Ectodermal cell (in vitro differentiated cells): ENCODE measurements around the gene SWSAP1.
A peak's percentile ranks its signal among the peaks of the same experiment; 100 is the strongest.

ENCODE experiments used
- H3K27ac ChIP-seq: 2 replicates; pipeline ENCODE4 v1.7.0; 2013; ENCODE audit warnings: mild to moderate bottlenecking, low read depth, low read length; ENCODE audit not compliant: insufficient read depth, poor library complexity, severe bottlenecking
- H3K27me3 ChIP-seq: 2 replicates; pipeline ENCODE4 v1.7.0; 2013; ENCODE audit warnings: mild to moderate bottlenecking, low read length; ENCODE audit not compliant: insufficient read depth, control insufficient read depth, poor library complexity, severe bottlenecking
- H3K36me3 ChIP-seq: one replicate; pipeline ENCODE4 v1.7.0; 2013; ENCODE audit warnings: low read length; ENCODE audit not compliant: control insufficient read depth, insufficient read depth
- H3K4me1 ChIP-seq: one replicate; pipeline ENCODE4 v1.7.0; 2013; ENCODE audit warnings: low read length; ENCODE audit not compliant: control insufficient read depth, insufficient read depth
- H3K4me3 ChIP-seq: 2 replicates; pipeline ENCODE4 v1.7.0; 2013; ENCODE audit warnings: low read depth, low read length, control low read depth; ENCODE audit not compliant: insufficient read depth
- H3K9me3 ChIP-seq: 2 replicates; pipeline ENCODE4 v1.7.0; 2013; ENCODE audit warnings: mild to moderate bottlenecking, low read length, moderate library complexity; ENCODE audit not compliant: control insufficient read depth
- WGBS, 2 experiments: methylation state at CpG; one replicate each; pipeline ENCODE4 v1.1.7; 2013; ENCODE audit warnings: missing lambda C conversion rate in 2 of 2; 5-methylcytosine and 5-hydroxymethylcytosine counted together

Gene SWSAP1

GRCh38 chr19:11414544-11414943 lies 40.1 kb downstream of the SWSAP1 start:
- Histone ChIP-seq H3K36me3 (no peaks in the 10 kb centered on the region), H3K9me3 (no peaks in the 10 kb centered on the region), H3K27ac (no peak overlapping the region), H3K27me3 (peaks cover 33% of the 10 kb centered on the region), H3K4me1 (peaks cover 6% of the 10 kb centered on the region), H3K4me3 (no peak overlapping the region)
- 91 to 92% methylated on average over 2 of the region's 2 CpGs for WGBS, 2 experiments

DNA sequence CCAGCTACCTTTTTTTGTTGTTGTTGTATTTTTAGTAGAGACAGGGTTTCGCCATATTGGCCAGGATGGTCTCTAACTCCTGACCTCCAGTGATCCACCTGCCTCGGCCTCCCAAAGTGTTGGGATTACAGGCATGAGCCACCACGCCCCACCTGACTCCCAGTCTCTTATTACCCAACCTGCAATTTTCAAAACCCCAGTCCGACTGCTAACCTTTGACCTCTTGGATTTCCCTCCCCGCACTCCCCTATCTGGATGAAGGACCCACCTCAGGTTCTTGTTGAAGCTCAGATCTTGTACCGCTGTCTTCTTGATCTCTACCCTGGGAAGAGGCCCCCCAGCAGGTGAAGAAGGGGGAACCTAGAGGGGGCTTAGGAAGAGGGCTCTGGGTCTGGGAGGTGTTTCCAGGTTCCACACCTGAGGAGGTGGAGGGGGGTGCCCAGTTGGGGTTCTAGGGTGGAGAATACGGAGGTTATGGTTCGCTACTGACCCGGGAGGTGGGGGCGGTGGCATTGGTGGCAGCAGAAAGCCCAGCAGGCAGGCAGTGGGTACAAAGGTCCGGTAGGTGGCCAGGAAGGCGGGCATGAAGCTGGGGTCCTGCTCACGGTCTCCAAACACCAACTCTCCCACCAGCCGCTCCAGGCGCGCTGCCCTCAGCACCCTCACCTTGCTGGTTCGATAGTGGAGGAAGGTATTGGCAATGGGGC lies 42.0 kb downstream of the SWSAP1 start:
- Histone ChIP-seq H3K4me1 (peaks cover 16% of the 10 kb centered on the region), H3K27me3 (peaks cover 53% of the 10 kb centered on the region), H3K36me3 (no peaks in the 10 kb centered on the region), H3K9me3 (no peaks in the 10 kb centered on the region), H3K27ac (no peak overlapping the region), H3K4me3 (no peak overlapping the region)
- 92 to 95% methylated on average over 17 of the region's 17 CpGs for WGBS, 2 experiments

- no peaks in the 10 kb centered on the region for H3K9me3 ChIP-seq
- 3 to 4% methylated on average over 12 of the region's 16 CpGs for WGBS, 2 experiments
- peaks cover 69% of the 10 kb centered on the region for H3K27me3 ChIP-seq
- no peak overlapping the region for H3K27ac ChIP-seq
- peaks cover 17% of the 10 kb centered on the region for H3K4me1 ChIP-seq
- H3K36me3 ChIP-seq = no peaks in the 10 kb centered on the region
- peak overlapping the region; percentile 26 for H3K4me3 ChIP-seq
These were observed 43.7 kb downstream of the SWSAP1 start for GRCh38 chr19:11418094-11418548.

- Histone ChIP-seq H3K36me3 (no peaks in the 10 kb centered on the region), H3K9me3 (no peaks in the 10 kb centered on the region), H3K4me1 (peaks cover 17% of the 10 kb centered on the region), H3K27me3 (peaks cover 76% of the 10 kb centered on the region), H3K4me3 (peak within 1 kb of the TSS; percentile 26), H3K27ac (no peak within 1 kb of the TSS)
- WGBS, 2 experiments = 1% methylated on average over 72 of the region's 72 CpGs
These were observed 44.4 kb downstream of the SWSAP1 start, which contains the start of gene RGL3 for GRCh38 chr19:11418549-11419506. TSS of gene RGL3 (minus strand) at chr19:11419314. CDS start at chr19:11419278, 36 bp downstream.

DNA sequence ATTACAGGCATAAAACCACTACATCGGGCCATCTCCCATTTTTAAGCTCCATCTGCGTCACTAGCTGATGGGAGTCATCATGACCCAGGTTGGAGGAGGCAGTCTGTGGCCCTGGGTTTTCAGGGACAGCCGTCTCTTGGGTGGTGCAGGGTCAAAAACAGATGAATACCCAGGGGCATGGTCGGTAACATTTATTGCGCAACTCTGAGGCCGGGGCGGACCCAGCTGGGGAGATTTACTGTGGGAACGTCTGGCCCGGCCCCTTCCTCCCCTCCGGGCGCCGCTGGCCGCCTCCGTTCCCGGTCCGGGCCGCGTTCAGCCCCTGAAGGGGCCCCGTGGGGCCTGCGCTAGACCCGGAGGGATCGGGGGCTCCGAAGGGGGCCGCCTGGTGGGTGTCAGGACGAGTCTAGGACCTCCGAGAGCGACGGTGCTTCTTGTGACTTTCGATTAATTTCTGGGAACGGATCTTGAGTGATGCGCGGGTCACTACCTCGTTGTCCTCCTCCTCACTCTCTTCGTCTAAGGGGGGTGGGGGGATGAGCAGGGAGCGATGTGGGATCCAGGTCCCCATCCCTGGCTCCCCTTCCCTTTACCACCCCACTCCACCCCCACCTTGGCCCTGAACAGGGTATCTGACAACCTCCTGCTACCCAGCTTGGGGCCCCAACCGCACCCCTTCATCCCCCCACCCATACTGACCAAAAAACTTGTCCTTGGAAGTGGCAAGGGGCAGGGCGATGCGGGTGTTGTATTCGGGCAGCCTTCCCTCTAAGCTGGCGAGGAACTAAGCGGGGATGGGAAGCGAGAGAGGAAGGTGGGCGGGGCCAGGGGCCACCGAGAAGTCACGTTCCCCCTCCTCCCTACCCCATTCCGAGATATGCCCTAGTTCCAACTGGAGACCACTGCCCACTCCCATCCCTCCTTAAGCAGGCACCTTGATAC lies 46.2 kb downstream of the SWSAP1 start:
- H3K4me3 ChIP-seq = peak overlapping the region; percentile 20
- 4 to 5% methylated on average over 45 to 46 of the region's 46 CpGs for WGBS, 2 experiments

DNA sequence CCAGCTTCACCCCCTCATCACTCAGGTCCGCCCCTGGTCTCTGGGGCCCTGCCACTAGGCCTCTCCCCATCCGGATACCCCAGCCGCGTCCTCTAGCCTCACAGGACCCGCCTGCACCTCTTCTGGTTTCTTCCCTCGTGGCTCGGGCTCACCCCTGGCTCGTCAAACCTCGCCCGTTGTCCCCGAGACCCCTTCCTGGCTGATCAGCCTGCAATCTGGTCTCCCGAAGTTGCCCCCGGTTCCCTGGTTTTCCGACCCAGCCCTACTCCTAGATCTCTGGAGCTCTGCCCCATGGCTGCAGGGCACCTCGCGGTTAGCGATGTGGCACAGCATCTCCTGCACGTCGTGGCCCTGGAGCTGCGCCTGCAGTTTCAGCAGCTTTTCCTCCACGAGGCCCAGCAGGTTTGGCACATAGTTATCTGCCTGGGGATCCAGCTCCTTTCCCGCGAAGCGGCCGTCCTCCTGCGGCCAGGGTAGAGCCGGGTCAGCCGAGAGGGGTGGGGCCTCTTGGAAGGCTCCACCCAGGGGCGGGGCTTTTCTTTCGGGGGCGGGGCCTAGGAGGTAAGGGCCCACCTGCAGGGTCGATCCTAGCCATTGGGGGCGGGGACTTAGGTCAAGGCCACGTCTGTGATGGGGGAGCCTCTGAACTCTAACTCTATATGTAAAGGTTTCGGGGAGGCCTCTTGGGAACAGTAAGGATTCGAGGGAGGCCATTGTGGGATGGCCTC lies 47.1 kb downstream of the SWSAP1 start:
- Histone ChIP-seq H3K4me3 (peak overlapping the region; percentile 20), H3K9me3 (no peaks in the 10 kb centered on the region), H3K27me3 (peaks cover 77% of the 10 kb centered on the region), H3K27ac (no peak overlapping the region), H3K36me3 (no peaks in the 10 kb centered on the region), H3K4me1 (peaks cover 17% of the 10 kb centered on the region)
- WGBS, 2 experiments = 9 to 13% methylated on average over 36 of the region's 36 CpGs

More for the DNA sequence above, 46.2 kb downstream of the SWSAP1 start:
- no peak overlapping the region for H3K27ac ChIP-seq
- no peaks in the 10 kb centered on the region for H3K36me3 ChIP-seq
- H3K27me3 ChIP-seq = peaks cover 81% of the 10 kb centered on the region
- no peaks in the 10 kb centered on the region for H3K9me3 ChIP-seq
- peaks cover 17% of the 10 kb centered on the region for H3K4me1 ChIP-seq

DNA sequence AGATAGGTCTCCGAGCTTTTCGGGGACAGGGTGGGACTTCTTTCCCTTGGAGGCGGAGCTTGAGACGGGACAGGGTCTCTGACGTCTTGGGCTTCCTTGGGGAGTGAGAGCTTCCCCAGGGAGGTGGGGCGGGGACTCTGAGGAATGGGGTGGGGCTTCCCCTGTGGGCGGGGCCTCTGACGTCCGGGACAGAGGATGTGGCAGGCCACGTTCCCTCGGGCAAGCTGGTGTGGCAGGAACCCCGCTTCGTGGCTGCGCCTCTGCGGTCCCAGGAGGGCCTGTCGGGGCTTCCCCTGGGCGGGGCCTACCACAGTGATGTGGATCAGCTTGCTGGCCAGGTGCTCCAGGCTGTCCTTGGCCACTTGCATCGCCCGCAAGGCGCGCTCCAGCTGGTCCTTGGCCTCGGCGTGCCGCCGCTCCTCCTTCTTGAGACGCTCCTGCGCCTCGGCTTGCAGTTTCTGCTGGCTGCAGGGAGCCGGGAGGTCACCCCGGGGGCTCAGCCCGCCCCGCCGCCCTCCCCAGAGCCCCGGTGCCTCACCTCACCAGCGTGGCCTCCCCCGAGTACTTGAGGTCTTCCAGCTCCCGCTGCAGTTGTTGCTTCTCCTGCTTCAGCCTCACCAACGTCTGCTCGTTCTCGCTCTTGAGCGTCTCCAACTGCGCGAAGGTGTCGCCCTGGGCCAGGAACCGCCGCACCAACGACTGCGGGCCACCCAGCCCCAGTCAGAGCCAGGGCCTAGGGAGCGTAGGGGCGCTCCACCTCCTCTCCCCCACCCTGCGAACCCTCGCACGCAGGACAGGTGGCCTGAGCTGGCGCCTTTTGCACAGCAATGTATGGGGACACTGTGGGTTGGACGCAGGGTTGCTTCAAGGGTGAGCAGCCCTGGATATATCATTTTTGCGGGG lies 47.9 kb downstream of the SWSAP1 start:
- H3K4me1 ChIP-seq = peaks cover 17% of the 10 kb centered on the region
- no peaks in the 10 kb centered on the region for H3K9me3 ChIP-seq
- H3K36me3 ChIP-seq = no peaks in the 10 kb centered on the region
- H3K27me3 ChIP-seq = peaks cover 69% of the 10 kb centered on the region
- no peak overlapping the region for H3K27ac ChIP-seq
- no peak overlapping the region for H3K4me3 ChIP-seq
- 32 to 38% methylated on average over 56 of the region's 56 CpGs for WGBS, 2 experiments

- no peaks in the 10 kb centered on the region for H3K9me3 ChIP-seq
- H3K4me3 ChIP-seq = no peak overlapping the region
- no peak overlapping the region for H3K27ac ChIP-seq
- 88 to 90% methylated on average over 27 of the region's 27 CpGs for WGBS, 2 experiments
- H3K36me3 ChIP-seq = no peaks in the 10 kb centered on the region
- H3K27me3 ChIP-seq = peaks cover 60% of the 10 kb centered on the region
- peaks cover 17% of the 10 kb centered on the region for H3K4me1 ChIP-seq
These were observed 48.8 kb downstream of the SWSAP1 start for GRCh38 chr19:11423164-11423790.
